UCSD-AML1 (cell line): ENCODE measurements around the gene DNAAF3.
"Not testable (repeated sequence)": the region's sequence is repeated elsewhere in the genome, so short reads cannot be mapped to it uniquely, and the experiment has no call there.

ENCODE experiments used
- DNase-seq: peaks from one replicate; lab custom pipeline; 2025; ENCODE audit not compliant: unreplicated experiment; lab: John Stamatoyannopoulos, UW

Gene DNAAF3

GRCh38 chr19:55166530-55167268, at the start of gene DNAAF3:
Gene DNAAF3, minus strand, starts transcription at chr19:55166613. Its CDS starts 200 bp downstream, at chr19:55166413.
- peak; percentile 95 for DNase-seq

GRCh38 chr19:55213547-55213946, 47.1 kb upstream of the DNAAF3 start:
- DNase-seq = no peak

- peak; percentile 70 for DNase-seq
These were observed 46.0 kb upstream of the DNAAF3 start for GRCh38 chr19:55212447-55212846.

GRCh38 chr19:55209693-55210472, 43.5 kb upstream of the DNAAF3 start:
- DNase-seq = no peak

- DNase-seq = peak; percentile 50
These were observed 42.7 kb upstream of the DNAAF3 start, which contains the start of gene PTPRH for GRCh38 chr19:55208880-55209692. Gene PTPRH, minus strand, starts transcription at chr19:55209501. Its CDS starts 68 bp downstream, at chr19:55209433.

- peak; percentile 83 for DNase-seq
These were observed 40.5 kb upstream of the DNAAF3 start for GRCh38 chr19:55206664-55207500.

GRCh38 chr19:55202199-55202598, 35.8 kb upstream of the DNAAF3 start:
- DNase-seq = not testable (repeated sequence)

GRCh38 chr19:55199620-55200204, 33.3 kb upstream of the DNAAF3 start:
- no peak for DNase-seq

GRCh38 chr19:55198651-55199050, 32.2 kb upstream of the DNAAF3 start:
- DNase-seq = no peak

GRCh38 chr19:55197528-55197927, 31.1 kb upstream of the DNAAF3 start:
- no peak for DNase-seq

- DNase-seq = no peak
These were observed 30.4 kb upstream of the DNAAF3 start for GRCh38 chr19:55196803-55197202.

- no peak for DNase-seq
These were observed 27.1 kb upstream of the DNAAF3 start for GRCh38 chr19:55193481-55193880.

GRCh38 chr19:55189403-55189835, 23.0 kb upstream of the DNAAF3 start:
- DNase-seq = peak; percentile 80

- peak; percentile 67 for DNase-seq
These were observed 22.2 kb upstream of the DNAAF3 start for GRCh38 chr19:55188625-55189024.

GRCh38 chr19:55186080-55186479, 19.7 kb upstream of the DNAAF3 start:
- DNase-seq = no peak

- DNase-seq = no peak
These were observed 15.3 kb upstream of the DNAAF3 start for GRCh38 chr19:55181740-55182139.

- DNase-seq = peak; percentile 62
These were observed 13.4 kb upstream of the DNAAF3 start, which contains the start of gene SYT5 for GRCh38 chr19:55179606-55180484. Gene SYT5, minus strand, starts transcription at chr19:55180289. Its CDS starts 1,248 bp downstream, at chr19:55179041.

GRCh38 chr19:55178781-55179599, 12.6 kb upstream of the DNAAF3 start:
- peak; percentile 74 for DNase-seq
